ENCODE measurements around the gene HOXA7.

Gene HOXA7

DNA sequence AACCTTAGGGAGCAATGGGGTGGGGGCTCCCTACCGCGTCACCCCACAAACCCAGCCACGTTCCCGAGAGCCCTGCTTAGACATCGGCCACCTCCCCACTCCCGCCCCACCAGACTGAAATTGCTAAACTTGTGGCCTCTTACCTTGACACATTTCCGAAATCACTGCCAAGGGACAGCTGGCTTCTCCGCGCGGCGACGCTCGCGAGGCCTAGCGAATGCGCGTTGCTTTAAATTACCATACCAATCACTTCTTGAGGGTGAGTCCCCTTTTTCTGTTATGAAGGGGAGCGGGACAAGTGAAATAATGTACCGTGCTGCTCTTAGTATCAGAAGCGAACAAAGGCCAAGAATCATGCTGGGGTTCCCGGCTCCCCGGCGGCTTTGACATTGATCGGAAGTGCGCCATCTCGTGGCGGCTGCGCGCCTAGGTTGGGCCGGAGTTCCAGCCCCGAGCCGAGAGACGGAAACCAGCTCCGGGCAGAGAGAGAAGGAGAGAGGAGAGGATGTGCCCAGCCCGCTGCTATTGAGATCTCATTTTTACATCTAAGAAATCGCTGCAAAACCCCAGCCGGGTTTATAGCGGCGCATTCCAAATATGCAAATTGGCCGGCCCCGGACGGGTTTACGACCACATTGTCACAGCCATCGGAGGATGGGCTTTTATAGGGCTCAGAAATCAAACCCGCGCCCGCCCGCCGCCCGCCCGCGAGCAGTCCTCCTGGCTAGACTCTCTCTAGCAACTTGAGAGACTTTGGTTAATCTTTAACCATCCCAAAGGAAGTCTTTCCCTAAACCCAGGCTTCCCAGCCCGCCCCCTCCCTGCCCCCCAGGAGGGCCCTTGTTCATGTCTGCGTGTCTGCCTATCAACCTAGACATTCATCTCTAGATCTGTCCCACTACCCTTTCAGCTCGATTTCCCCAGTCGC, 23.3 kb upstream of the HOXA7 start:
- Histone ChIP-seq H3K4me1 (ENCODE audit: control insufficient read depth, insufficient read depth, low read length, poor library complexity, severe bottlenecking) (peaks cover 2% of the 10 kb centered on the region), H3K9me3 (ENCODE audit: control insufficient read depth, low read length) (no peaks in the 10 kb centered on the region), H3K4me3 (ENCODE audit: extremely low read depth, insufficient read depth, low read length, poor library complexity, severe bottlenecking) (peak overlapping the region; percentile 16), H3K27ac (ENCODE audit: low read depth, low read length, severe bottlenecking) (peak overlapping the region; percentile 29), H3K36me3 (ENCODE audit: control insufficient read depth, insufficient read depth, low read length) (no peaks in the 10 kb centered on the region)
- 2 to 4% methylated on average over 32 to 41 of the region's 56 CpGs for WGBS, 2 experiments (ENCODE audit: insufficient coverage in 2 of 2)

DNA sequence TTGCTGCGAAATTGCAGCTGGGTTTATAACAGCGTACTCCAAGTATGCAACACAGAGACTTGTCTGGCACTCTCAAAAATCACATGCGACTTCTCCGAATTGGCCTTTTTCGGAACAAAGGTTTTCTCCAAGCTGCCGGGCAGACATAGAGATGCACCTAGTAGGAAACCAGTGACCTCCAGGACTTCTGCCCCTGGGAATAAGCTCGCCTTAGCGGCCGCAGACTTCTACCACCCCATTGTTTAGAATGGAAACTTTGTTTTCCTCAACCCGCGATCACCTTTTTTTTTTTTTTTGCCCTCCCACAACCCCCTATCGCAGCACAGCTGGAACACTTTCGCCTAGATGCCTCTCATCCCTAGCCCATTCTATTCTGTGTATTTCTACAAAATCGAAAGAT, 22.6 kb upstream of the HOXA7 start:
- Histone ChIP-seq H3K9me3 (ENCODE audit: control insufficient read depth, low read length) (no peaks in the 10 kb centered on the region), H3K36me3 (ENCODE audit: control insufficient read depth, insufficient read depth, low read length) (no peaks in the 10 kb centered on the region), H3K27ac (ENCODE audit: low read depth, low read length, severe bottlenecking) (no peak overlapping the region), H3K4me1 (ENCODE audit: control insufficient read depth, insufficient read depth, low read length, poor library complexity, severe bottlenecking) (peaks cover 5% of the 10 kb centered on the region), H3K4me3 (ENCODE audit: extremely low read depth, insufficient read depth, low read length, poor library complexity, severe bottlenecking) (peak overlapping the region; percentile 16)
- WGBS, 2 experiments (ENCODE audit: insufficient coverage in 2 of 2) = 4 to 5% methylated on average over 12 to 13 of the region's 14 CpGs

DNA sequence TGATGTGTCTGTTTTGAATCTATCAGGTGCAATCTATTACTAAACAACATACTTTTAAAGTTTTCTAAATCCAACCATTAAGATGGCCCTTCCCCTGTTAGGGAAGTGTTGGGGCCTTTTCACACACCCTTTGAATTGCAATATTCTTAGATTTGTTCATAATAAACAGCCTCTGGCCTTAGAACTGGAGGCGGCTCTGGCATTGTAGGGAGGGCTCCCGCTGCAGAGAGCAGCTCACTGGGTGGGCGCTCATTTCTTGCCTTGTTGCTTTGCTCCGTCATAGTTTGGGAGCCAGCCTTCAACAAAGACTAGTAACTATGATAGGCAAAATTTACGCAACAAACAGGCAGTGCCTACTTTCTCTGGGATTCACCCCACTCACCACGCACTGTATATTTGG, 21.9 kb upstream of the HOXA7 start:
- no peaks in the 10 kb centered on the region for H3K9me3 ChIP-seq (ENCODE audit: control insufficient read depth, low read length)
- H3K4me3 ChIP-seq (ENCODE audit: extremely low read depth, insufficient read depth, low read length, poor library complexity, severe bottlenecking) = no peak overlapping the region
- H3K4me1 ChIP-seq (ENCODE audit: control insufficient read depth, insufficient read depth, low read length, poor library complexity, severe bottlenecking) = peaks cover 5% of the 10 kb centered on the region
- WGBS, 2 experiments (ENCODE audit: insufficient coverage in 2 of 2) = 14 to 23% methylated on average over 2 to 4 of the region's 6 CpGs
- no peaks in the 10 kb centered on the region for H3K36me3 ChIP-seq (ENCODE audit: control insufficient read depth, insufficient read depth, low read length)
- no peak overlapping the region for H3K27ac ChIP-seq (ENCODE audit: low read depth, low read length, severe bottlenecking)

DNA sequence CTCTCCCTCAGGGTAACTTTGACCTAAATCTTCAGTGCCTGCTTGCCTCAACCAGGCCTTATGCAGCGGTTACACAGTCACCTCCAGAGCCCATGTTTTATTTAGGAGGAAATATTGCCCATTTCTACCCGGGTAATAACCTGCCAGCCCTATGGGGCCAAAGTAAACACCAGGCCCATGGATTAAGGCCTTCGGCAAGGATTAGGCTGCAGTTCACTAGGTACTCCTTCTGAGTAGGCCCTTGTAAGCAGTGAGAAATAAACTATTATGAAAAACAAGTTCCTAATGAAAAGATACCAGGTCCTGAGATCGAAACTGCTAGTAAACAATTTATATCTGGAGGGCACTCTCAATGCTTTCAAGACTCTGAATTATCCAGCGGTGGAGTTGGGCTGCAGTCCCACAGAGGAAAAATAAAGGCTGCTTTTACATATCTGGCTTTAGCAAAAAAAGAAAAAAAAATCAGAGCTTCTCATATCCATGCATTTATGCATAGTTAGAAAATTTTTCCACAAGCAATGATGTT, 21.4 kb upstream of the HOXA7 start:
- H3K27ac ChIP-seq (ENCODE audit: low read depth, low read length, severe bottlenecking) = no peak overlapping the region
- no peaks in the 10 kb centered on the region for H3K36me3 ChIP-seq (ENCODE audit: control insufficient read depth, insufficient read depth, low read length)
- 0 to 28% methylated on average over 1 to 4 of the region's 5 CpGs for WGBS, 2 experiments (ENCODE audit: insufficient coverage in 2 of 2)
- no peak overlapping the region for H3K4me3 ChIP-seq (ENCODE audit: extremely low read depth, insufficient read depth, low read length, poor library complexity, severe bottlenecking)
- peaks cover 3% of the 10 kb centered on the region for H3K4me1 ChIP-seq (ENCODE audit: control insufficient read depth, insufficient read depth, low read length, poor library complexity, severe bottlenecking)
- H3K9me3 ChIP-seq (ENCODE audit: control insufficient read depth, low read length) = no peaks in the 10 kb centered on the region

DNA sequence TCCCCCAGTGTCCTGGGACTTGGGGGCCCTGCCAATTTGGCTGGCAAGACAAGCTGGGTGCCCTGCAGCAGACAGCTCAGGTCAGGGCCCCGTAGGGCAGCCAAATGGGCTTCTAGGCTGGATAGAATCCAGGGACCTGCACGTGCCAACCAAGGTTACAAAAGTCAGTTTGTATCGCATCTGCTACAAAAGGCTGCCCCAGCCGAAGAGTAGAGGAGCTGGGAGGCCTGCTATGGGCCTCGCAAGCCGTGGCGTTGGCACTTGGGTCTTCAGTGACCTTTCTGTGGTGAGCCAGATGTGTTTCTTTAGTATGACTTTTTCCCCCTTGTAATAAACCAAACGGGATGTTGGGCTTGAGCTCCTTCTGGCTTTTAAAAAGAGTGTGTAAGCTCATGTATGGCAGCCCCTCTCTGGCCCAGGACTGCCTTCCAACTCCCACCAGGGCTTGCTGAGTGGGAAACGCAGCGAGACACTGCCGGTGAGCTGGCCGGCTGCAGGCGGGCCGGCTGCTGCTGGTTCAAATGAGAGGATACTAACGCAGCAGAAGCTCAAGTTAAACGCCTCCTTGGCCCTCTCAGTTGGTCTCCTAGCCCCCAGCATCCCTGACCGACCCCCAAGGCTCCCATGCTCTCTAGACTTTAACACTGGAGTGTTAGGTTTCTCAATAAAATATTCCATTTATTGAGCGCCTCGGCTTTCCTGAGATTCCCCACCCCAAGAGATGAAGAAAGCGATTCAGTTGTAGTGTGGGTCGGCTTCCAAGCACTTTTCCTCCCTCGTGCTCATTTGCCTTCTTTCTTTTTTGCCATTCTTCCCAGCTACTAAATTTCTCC, 20.7 kb upstream of the HOXA7 start:
- Histone ChIP-seq H3K27ac (ENCODE audit: low read depth, low read length, severe bottlenecking) (no peak overlapping the region), H3K4me3 (ENCODE audit: extremely low read depth, insufficient read depth, low read length, poor library complexity, severe bottlenecking) (no peak overlapping the region), H3K9me3 (ENCODE audit: control insufficient read depth, low read length) (no peaks in the 10 kb centered on the region), H3K4me1 (ENCODE audit: control insufficient read depth, insufficient read depth, low read length, poor library complexity, severe bottlenecking) (peaks cover 3% of the 10 kb centered on the region), H3K36me3 (ENCODE audit: control insufficient read depth, insufficient read depth, low read length) (no peaks in the 10 kb centered on the region)
- WGBS, 2 experiments (ENCODE audit: insufficient coverage in 2 of 2) = 20 to 26% methylated on average over 17 of the region's 22 CpGs

DNA sequence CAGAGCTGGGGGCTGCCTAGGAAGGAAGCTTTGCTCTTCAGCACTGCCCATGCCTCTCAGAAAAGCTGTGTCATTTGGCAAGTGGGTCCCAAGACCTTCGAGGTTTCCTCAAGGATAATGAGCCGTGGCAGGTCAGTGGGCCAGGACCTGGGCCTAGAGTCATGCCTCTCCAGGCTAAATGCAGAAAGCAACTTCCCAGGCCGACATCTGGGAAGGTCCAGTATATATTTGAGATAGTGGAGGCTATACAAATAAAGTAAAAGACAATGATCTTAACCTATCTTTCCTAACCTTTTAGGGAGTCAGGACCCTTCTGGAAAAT, 20.0 kb upstream of the HOXA7 start:
- Histone ChIP-seq H3K27ac (ENCODE audit: low read depth, low read length, severe bottlenecking) (no peak overlapping the region), H3K9me3 (ENCODE audit: control insufficient read depth, low read length) (no peaks in the 10 kb centered on the region), H3K36me3 (ENCODE audit: control insufficient read depth, insufficient read depth, low read length) (no peaks in the 10 kb centered on the region), H3K4me3 (ENCODE audit: extremely low read depth, insufficient read depth, low read length, poor library complexity, severe bottlenecking) (no peak overlapping the region), H3K4me1 (ENCODE audit: control insufficient read depth, insufficient read depth, low read length, poor library complexity, severe bottlenecking) (peaks cover 3% of the 10 kb centered on the region)
- WGBS, 2 experiments (ENCODE audit: insufficient coverage in 2 of 2) = 50 to 73% methylated on average over 2 of the region's 3 CpGs

DNA sequence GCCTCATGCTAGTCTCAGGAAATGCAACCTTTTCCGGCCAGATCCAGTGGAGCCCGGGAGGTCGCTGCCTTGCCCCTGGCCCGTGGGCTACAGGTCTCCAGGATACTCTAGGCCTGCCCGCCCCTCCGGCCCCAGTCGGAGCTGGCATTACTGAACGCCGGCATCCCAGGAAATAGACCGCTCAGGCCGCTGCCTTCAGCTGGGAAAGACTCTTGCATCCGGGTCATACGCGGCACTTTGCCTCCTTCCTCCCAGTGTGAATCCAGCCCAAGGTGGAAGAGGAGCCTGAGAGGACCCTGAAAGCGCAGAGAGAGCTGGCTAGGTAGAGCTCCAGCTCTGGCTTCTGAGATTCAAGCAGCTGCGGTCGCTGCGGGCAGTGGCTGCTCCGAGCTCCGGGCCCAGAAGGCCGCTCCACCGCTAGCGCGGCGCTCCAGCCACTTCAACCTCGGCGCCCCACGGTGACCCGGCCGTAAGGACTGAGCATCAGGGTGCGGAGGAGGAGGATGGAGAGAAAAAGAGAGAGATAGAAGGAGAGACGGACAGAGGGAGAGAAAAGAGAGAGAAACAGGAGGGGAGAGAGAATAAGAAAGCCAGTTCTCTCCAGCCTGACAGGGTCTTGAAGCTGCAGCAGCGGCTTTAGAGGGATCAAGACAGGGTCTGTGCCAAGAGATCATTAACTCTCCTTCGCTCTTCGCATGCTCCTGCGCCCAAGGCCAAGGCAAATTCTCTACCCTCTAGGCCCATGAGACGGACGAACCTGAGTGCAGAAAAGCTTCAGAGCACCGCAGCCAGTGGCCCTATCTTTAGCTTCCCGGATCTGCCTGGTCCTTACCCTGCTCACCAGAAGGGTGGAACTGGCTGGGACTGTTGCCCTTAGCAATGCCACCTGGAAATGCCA, 19.4 kb upstream of the HOXA7 start:
- Histone ChIP-seq H3K4me1 (ENCODE audit: control insufficient read depth, insufficient read depth, low read length, poor library complexity, severe bottlenecking) (peaks cover 3% of the 10 kb centered on the region), H3K9me3 (ENCODE audit: control insufficient read depth, low read length) (no peaks in the 10 kb centered on the region), H3K4me3 (ENCODE audit: extremely low read depth, insufficient read depth, low read length, poor library complexity, severe bottlenecking) (no peak overlapping the region), H3K27ac (ENCODE audit: low read depth, low read length, severe bottlenecking) (no peak overlapping the region), H3K36me3 (ENCODE audit: control insufficient read depth, insufficient read depth, low read length) (no peaks in the 10 kb centered on the region)
- WGBS, 2 experiments (ENCODE audit: insufficient coverage in 2 of 2) = 7 to 11% methylated on average over 38 to 40 of the region's 40 CpGs

DNA sequence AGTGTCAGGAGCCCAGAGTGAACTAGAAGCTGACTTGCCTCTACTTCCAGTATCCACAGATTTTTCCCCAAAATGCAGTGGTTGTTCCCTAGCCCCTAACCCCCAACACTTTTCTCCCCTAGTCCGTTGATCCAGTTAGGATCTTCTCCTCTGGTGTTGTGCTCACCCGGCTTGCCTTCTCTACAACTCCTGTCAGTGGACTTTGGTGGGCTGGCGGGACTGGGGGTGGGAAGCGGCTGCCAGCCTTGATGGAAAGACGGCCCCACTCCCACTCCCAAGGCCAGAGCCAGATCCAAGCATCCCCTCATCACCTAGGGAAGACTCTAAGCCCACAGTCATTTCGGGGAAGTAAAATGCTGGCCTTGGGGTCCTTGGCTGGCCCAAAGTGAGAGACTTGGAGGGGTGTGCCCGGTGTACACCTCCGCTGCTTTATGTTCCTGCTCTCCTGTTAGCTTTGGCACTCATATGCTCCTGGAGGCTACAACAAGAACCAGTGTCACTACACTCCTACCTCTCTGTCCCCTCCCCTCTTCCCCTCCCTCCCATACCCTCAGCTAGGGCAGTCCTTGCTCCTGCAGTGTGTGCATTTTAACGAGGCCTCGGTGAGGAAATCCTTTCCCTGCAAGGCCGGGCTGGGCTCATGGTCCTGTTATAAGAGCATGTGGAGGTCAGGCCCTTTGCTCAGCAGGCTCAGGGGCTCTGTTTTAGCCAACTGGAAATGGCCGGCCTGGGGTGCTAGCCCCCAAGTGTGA, 18.6 kb upstream of the HOXA7 start:
- Histone ChIP-seq H3K4me3 (ENCODE audit: extremely low read depth, insufficient read depth, low read length, poor library complexity, severe bottlenecking) (no peak overlapping the region), H3K27ac (ENCODE audit: low read depth, low read length, severe bottlenecking) (no peak overlapping the region), H3K4me1 (ENCODE audit: control insufficient read depth, insufficient read depth, low read length, poor library complexity, severe bottlenecking) (peaks cover 3% of the 10 kb centered on the region), H3K9me3 (ENCODE audit: control insufficient read depth, low read length) (no peaks in the 10 kb centered on the region), H3K36me3 (ENCODE audit: control insufficient read depth, insufficient read depth, low read length) (no peaks in the 10 kb centered on the region)
- 8 to 14% methylated on average over 6 to 7 of the region's 12 CpGs for WGBS, 2 experiments (ENCODE audit: insufficient coverage in 2 of 2)

DNA sequence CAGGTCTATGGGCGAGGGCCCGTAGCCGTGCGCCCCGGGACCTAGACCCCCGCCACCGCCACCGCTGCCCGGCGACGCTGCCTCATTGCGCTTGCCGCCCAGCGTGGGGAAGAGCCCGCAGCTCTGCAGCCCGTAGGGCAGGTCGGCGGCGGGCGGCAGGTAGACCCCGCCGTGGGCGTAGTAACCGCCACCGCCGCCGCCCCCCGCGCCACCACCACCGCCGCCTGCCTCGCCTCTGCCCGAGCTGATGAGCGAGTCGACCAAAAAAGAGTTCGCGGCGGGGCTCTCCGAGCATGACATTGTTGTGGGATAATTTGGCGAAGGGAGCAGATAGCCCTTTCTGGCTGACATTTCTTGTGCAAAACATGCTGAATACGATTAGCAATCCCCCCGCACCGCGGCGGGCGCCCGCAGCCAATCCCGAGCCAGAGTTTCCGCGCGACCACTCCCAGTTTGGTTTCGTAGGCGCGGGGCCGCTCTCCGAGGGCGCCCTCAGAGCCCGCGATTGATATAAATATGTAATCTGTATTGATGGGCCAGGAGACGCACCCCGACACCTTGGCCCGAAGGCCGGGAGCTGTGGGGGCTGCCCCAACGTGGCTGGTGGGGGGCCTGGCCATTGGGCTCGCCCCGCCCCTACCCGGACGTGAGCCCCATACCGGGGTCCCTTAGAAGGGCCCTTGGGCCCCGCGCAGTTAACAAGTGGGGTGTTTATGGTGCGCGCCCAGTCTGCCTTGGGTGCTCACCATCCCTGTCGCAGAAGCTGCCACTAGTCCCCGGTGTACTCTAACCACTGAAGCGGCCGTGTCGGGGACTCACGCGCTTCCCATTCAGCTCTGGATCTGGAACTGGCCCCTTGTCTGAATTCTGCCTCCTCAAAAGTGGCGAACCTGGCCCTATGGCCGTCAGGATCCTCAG, 17.7 kb upstream of the HOXA7 start, which contains the start of gene HOXA10:
HOXA10 (minus strand) TSS at position 365 of the 918 bp plus-strand sequence; CDS start at position 351, 14 bp downstream.
- Histone ChIP-seq H3K27ac (ENCODE audit: low read depth, low read length, severe bottlenecking) (no peak within 1 kb of the TSS), H3K4me1 (ENCODE audit: control insufficient read depth, insufficient read depth, low read length, poor library complexity, severe bottlenecking) (peaks cover 3% of the 10 kb centered on the region), H3K9me3 (ENCODE audit: control insufficient read depth, low read length) (no peaks in the 10 kb centered on the region), H3K4me3 (ENCODE audit: extremely low read depth, insufficient read depth, low read length, poor library complexity, severe bottlenecking) (peak within 1 kb of the TSS; percentile 26), H3K36me3 (ENCODE audit: control insufficient read depth, insufficient read depth, low read length) (no peaks in the 10 kb centered on the region)
- 4 to 7% methylated on average over 58 to 63 of the region's 82 CpGs for WGBS, 2 experiments (ENCODE audit: insufficient coverage in 2 of 2)

All from mesodermal cell (in vitro differentiated cells).